KMS-11 (cell line): ENCODE data around the gene GRAMD4.

Experiments
- H2AFZ ChIP-seq: fragments of 200-600 bp; sonication (generic); 2 replicates; pipeline ENCODE4 v1.6.1; 2016; ENCODE audit warnings: antibody characterized with exemption, mixed run types, low read depth
- H3K27ac ChIP-seq: fragments of 200-600 bp; sonication (generic); 2 replicates; pipeline ENCODE4 v1.6.1; 2016; ENCODE audit warnings: mild to moderate bottlenecking, mixed run types
- H3K27me3 ChIP-seq: fragments of 200-600 bp; sonication (generic); 2 replicates; pipeline ENCODE4 v1.6.1; 2017; ENCODE audit warnings: mild to moderate bottlenecking, low read depth, mixed run types, moderate library complexity; ENCODE audit not compliant: insufficient read depth
- H3K36me3 ChIP-seq: fragments of 200-600 bp; sonication (generic); 2 replicates; pipeline ENCODE4 v1.6.1; 2017; ENCODE audit warnings: mild to moderate bottlenecking, mixed run types; ENCODE audit not compliant: insufficient read depth
- H3K4me1 ChIP-seq: fragments of 200-600 bp; sonication (generic); 2 replicates; pipeline ENCODE4 v1.6.1; 2016; ENCODE audit warnings: mild to moderate bottlenecking, low read depth, mixed run types; ENCODE audit not compliant: poor library complexity, severe bottlenecking
- H3K4me2 ChIP-seq: fragments of 200-600 bp; sonication (generic); 2 replicates; pipeline ENCODE4 v1.7.0; 2016; ENCODE audit warnings: mild to moderate bottlenecking, mixed run types
- H3K4me3 ChIP-seq: fragments of 200-600 bp; sonication (generic); IDR thresholded peaks from 2 replicates; pipeline ENCODE4 v1.6.1; 2017; ENCODE audit warnings: low read depth, low read length, mixed read lengths; ENCODE audit not compliant: insufficient read depth
- H3K79me2 ChIP-seq: fragments of 200-600 bp; sonication (generic); 2 replicates; pipeline ENCODE4 v1.6.1; 2016; ENCODE audit warnings: low read depth, mixed run types; ENCODE audit not compliant: insufficient read depth
- H3K9ac ChIP-seq: fragments of 200-600 bp; sonication (generic); 2 replicates; pipeline ENCODE4 v1.6.1; 2016; ENCODE audit warnings: mild to moderate bottlenecking, mixed run types
- H4K20me1 ChIP-seq: fragments of 200-600 bp; sonication (generic); 2 replicates; pipeline ENCODE4 v1.6.1; 2016; ENCODE audit warnings: mild to moderate bottlenecking, mixed run types; ENCODE audit not compliant: insufficient read depth
- CTCF ChIP-seq: fragments of 200-600 bp; sonication (generic); conservative IDR thresholded peaks from 2 replicates; pipeline ENCODE4 v1.6.1; 2017; ENCODE audit warnings: low read depth, mild to moderate bottlenecking, antibody characterized with exemption, low read length, moderate library complexity, mixed read lengths

The GRAMD4 gene

GRCh38 chr22:46687460-46687859, 67.3 kb downstream of the GRAMD4 start:
- no peak overlapping the region for H3K9ac ChIP-seq
- H3K4me2 ChIP-seq = no peak overlapping the region
- no peak overlapping the region for H2AFZ ChIP-seq
- no peak for TF ChIP-seq CTCF
- no peaks in the 10 kb centered on the region for H3K4me1 ChIP-seq
- H3K4me3 ChIP-seq = no peak overlapping the region
- no peak overlapping the region for H3K27ac ChIP-seq
- no peaks in the 10 kb centered on the region for H3K27me3 ChIP-seq
- H3K79me2 ChIP-seq = no peaks in the 10 kb centered on the region
- no peaks in the 10 kb centered on the region for H4K20me1 ChIP-seq
- no peaks in the 10 kb centered on the region for H3K36me3 ChIP-seq

GRCh38 chr22:46688949-46689348, 68.8 kb downstream of the GRAMD4 start:
- H4K20me1 ChIP-seq = no peaks in the 10 kb centered on the region
- no peak overlapping the region for H3K27ac ChIP-seq
- no peaks in the 10 kb centered on the region for H3K36me3 ChIP-seq
- no peaks in the 10 kb centered on the region for H3K79me2 ChIP-seq
- no peak overlapping the region for H2AFZ ChIP-seq
- no peak overlapping the region for H3K4me2 ChIP-seq
- H3K27me3 ChIP-seq = no peaks in the 10 kb centered on the region
- no peak for TF ChIP-seq CTCF
- H3K9ac ChIP-seq = no peak overlapping the region
- H3K4me3 ChIP-seq = no peak overlapping the region
- no peaks in the 10 kb centered on the region for H3K4me1 ChIP-seq

GRCh38 chr22:46690146-46690545, 70.0 kb downstream of the GRAMD4 start:
- Histone ChIP-seq H3K4me2 (no peak overlapping the region), H3K27me3 (no peaks in the 10 kb centered on the region), H3K4me1 (no peaks in the 10 kb centered on the region), H3K27ac (no peak overlapping the region), H4K20me1 (no peaks in the 10 kb centered on the region), H3K36me3 (no peaks in the 10 kb centered on the region), H3K9ac (no peak overlapping the region), H3K4me3 (no peak overlapping the region), H2AFZ (no peak overlapping the region), H3K79me2 (no peaks in the 10 kb centered on the region)
- TF ChIP-seq CTCF = no peak

- Histone ChIP-seq H3K4me2 (no peak overlapping the region), H3K79me2 (no peaks in the 10 kb centered on the region), H3K27me3 (no peaks in the 10 kb centered on the region), H2AFZ (no peak overlapping the region), H3K36me3 (no peaks in the 10 kb centered on the region), H3K27ac (no peak overlapping the region), H3K4me1 (no peaks in the 10 kb centered on the region), H4K20me1 (no peaks in the 10 kb centered on the region), H3K4me3 (no peak overlapping the region), H3K9ac (no peak overlapping the region)
- TF ChIP-seq CTCF = no peak
These were observed 71.4 kb downstream of the GRAMD4 start for GRCh38 chr22:46691571-46691970.
